ENCODE data around the gene KBTBD7.

- TF ChIP-seq POLR2A (IDR thresholded peaks at IDR 0.05; ENCODE audit: low read depth, low read length) (no peak), POLR2AphosphoS5 (IDR thresholded peaks at IDR 0.05; ENCODE audit: low read depth, low read length) (no peak), PAX5 (IDR thresholded peaks at IDR 0.05; ENCODE audit: insufficient read depth, low read length, severe bottlenecking) (no peak)
These were observed 37.2 kb downstream of the KBTBD7 start for GRCh38 chr13:41157048-41157717.

Data from GM12891 (cell line).